Left kidney (tissue), 2 donors: Measurements from ENCODE around the gene PLPP4. TPM values are rescaled to one million over a fixed set of nuclear protein-coding genes. Genes with fewer than 3 reads are reported as not detected.

Source experiments
- DNase-seq: peaks from one replicate; pipeline ENCODE4 v3.0.0-alpha.2; 2013
- polyA plus RNA-seq: library from polyadenylated mRNA; unstranded; fragments of 120-200 nt; gene quantifications from one replicate; pipeline ENCODE4 v1.2.1, GENCODE V29; 2013; ENCODE audit not compliant: insufficient read length

Gene PLPP4
- polyA plus RNA-seq, 1 donor = 4.6 TPM

DNA sequence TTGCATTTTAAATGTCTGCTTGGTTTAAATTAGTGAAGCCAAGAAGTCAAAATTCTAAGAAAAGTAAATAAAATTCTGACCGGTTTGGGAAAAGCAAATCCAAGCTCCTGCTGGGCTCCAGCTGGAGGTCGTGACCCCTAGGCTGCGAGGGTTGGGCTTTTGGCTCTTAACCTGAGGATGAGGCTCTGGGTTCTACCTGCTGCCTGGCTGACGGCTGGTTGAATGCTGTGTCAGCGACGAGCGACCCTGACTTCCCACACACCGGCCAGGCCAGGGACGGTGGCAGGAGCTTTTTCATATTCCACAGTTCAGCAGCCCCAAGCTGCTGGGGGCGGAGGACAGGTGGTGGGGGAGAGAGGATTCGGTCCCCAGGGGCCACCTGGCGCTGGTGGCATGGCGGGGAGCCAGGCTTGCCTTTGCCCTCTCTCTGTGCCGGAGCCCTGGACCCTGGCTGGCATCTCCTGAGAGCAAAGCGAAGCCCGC, 843 bp upstream of the PLPP4 start:
- DNase-seq = no peak

DNA sequence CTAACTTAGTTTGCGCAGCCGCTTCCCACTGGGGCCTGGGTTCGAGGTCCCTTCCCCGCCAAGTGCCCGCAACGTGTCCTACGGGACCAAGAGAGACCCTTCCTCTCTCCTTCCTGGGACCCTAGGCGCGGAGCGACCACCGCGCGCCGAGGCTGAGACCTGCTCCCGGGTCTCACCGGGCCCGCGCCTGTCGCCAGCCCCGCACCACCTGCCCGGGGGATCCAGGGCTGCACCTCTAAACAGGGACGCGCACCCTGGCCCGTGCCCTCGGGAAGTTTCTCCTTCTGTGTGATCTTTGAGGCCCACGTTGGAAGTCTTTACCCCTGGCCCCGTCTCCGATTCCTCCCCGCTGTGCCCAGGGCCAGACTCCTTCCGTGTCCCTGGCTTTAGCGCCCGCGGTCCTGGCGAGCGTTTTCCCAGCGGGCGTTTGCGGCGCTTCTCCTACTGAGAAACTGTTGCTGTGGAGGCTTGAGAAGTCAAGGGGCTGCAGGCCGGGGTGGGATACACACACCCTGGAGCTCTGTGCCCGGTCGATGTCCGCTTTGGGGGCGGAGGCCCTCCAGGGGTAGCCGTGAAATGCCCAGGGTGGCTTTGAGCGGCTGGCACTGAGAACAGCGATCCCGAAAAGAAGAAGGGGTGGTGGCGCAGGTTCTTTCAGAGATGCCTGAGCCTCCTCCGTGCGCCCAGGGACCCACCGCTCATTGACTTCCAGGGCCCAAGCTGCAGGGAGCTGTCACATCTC, 575 bp downstream of the PLPP4 start:
- DNase-seq = no peak

GRCh38 chr10:120458432-120458831, 1.4 kb downstream of the PLPP4 start:
- no peak for DNase-seq

DNA sequence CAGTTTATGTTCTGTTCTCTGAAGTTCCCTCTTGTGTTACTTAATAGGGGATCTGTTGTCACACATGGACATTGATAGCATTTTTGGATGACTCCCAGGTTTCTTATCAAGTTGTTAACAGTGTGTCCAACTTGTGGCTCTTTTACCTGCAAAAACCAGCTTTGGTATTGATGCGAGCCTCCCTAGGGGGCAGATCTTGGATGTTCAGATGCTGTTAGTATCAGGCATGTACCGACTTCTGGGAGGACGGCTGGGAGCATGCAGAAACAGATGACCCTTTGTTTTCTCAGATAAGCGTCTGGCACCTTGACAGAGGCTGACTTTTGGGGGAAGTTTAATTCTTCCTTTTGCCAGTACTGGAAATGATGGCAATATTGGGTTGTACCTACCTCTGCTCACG, 2.2 kb downstream of the PLPP4 start:
- no peak for DNase-seq

DNA sequence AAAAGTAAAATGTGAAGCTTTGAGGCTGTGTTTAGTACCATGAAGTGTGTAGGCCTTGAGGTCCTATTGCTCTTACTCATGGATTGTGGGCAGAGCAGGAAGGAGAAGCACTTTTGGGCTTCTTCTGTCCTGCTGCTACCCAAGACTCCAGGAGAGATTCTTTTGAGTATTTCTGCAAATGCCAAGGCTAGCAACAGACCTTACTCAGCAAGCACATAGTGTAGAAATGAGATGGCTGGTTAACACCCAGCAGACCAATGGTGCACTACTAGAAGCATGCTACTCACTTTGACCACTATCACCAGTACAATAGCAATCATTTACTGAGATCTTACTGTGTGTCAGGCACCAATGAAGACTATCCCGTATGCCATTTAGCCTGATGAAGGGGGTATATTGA, 3.2 kb downstream of the PLPP4 start:
- no peak for DNase-seq

DNA sequence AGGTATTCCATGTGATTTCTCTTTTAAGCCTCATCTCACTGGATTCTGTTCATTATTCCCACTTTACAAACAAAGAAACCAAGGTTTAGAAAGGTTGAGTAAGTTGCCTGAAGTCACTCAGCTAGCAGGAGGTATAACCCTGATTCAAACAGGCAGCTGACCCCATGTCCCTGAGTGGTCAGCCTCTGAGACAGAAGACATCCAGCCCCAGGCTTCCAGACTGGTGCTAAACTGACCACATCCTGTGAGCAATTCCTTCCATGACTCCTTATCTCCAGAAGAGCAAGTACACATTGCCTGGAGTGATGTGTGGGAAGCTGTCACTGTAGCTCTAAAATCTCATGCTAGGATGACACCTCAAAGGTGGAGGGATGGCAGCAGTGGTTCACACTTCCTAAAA, 3.7 kb downstream of the PLPP4 start:
- DNase-seq = no peak

- no peak for DNase-seq
These were observed 5.1 kb downstream of the PLPP4 start for GRCh38 chr10:120462018-120462682.

- no peak for DNase-seq
These were observed 8.1 kb downstream of the PLPP4 start for GRCh38 chr10:120465138-120465537.

GRCh38 chr10:120466006-120466405, 9.0 kb downstream of the PLPP4 start:
- DNase-seq = no peak

GRCh38 chr10:120473593-120473992, 16.6 kb downstream of the PLPP4 start:
- no peak for DNase-seq

- DNase-seq = no peak
These were observed 17.9 kb downstream of the PLPP4 start for GRCh38 chr10:120474956-120475355.

DNA sequence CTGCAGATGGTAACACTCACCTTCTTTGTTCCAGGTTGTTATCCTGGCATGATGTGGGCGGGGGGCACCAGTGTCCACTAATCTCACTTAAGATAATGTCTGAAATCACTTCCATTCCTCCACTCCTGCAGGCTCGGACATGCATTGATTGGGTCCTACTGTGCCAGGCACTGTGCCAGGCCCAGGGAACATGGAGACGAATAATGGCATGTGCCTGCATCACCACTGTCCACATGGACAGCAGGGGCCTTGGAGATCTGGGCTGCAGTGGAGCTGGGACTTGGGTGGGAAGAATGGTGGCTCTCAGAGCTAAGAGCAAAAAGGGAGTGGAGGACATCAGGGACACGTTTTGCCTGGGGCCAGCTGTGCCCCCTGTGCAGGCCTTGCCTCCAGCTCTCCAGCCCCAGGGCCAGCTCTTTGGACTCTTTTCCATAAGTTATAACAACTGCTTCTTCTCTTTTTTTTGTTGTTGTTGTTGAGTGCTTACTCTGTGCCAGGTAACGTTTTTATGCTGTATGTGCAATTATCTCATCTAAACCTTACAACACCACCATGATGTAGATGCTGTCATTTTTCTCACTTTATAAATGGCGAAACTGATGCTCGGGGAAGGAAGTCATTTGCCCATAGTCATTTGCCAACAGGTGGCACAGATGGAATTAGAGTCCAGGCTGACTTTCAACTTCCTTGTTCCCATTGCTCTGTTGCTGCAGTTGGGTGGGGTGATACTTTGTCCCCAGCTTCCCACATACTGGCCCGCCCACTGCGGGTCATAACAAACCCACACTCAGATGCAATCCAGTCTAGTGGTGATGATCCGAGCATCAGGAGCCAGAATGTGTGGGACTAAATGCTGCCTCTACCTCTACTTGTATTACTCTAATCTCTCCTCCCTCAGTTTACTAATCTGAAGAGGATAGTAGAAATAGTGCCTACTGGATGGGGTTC, 19.1 kb downstream of the PLPP4 start:
- DNase-seq = no peak

DNA sequence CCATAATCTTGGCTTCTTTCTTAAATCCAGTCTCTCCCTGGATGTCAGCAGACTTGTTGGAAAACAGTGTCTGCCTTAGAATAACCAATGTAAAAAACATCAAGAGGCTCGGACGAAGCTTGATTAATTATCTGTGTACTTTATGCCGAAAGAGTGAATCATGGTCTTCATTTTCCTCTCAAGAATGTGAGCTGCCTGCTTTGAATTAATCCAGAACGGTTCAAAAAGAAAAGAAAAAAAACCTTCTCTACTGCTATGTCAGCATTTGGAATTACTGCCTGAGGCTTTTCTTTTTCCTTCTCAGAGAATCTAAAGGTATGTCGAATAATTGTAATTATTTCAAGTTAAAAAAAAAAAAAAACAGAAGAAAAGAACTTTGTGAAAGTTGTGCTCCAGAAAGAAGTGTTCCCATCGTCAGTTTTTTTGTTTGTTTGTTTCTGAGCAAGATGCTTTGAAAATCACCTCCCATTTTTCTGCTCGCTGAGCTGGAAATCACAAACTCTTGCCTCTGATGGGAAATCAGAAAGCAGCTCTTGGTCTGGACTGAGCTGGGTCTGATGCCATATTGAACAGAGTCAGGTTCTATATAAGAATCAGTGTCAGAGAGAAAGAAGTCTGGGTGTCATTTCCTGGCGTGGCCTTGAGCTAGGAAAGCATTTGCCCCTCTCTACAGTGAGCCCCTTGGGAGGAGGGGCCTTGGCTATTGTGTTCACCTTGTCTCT, 20.2 kb downstream of the PLPP4 start:
- DNase-seq = no peak

GRCh38 chr10:120477743-120478141, 20.7 kb downstream of the PLPP4 start:
- DNase-seq = no peak

DNA sequence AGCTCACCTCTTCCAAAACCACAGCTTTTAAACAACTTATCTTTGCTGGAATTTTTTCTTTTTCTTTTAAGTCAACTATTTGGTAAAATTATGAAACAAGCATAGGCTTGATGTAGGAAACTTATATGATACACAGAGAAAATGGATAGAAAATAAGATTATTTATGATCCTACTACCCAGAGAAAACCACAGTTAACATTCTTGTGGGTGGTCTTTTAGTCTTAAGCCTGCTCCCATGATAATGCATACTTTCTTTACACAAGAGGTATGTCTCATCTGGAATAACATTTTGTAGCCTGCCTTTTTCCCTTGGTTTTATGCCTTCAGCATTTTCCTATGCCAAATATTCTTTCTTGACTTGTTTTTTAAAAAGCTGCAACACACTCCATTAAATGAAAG, 21.4 kb downstream of the PLPP4 start:
- no peak for DNase-seq

DNA sequence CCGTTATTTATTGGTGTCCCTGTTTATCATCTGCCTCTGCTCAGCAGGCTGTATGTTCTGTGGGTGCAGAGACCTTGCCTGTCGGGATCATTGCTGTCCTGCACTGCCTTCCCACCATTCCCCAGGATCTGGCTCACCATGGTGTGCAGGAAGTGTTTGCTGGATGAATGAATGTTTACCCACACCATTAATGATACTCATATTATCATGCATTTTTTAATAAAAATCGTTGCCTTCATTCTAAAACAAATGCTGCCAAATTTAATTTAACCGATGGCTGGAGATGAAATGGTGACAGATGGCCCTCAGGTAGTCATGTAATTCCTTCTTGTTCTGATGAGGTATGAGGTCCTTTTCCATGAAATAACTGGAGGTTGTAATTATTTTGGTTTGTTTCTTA, 22.5 kb downstream of the PLPP4 start:
- DNase-seq = no peak

DNA sequence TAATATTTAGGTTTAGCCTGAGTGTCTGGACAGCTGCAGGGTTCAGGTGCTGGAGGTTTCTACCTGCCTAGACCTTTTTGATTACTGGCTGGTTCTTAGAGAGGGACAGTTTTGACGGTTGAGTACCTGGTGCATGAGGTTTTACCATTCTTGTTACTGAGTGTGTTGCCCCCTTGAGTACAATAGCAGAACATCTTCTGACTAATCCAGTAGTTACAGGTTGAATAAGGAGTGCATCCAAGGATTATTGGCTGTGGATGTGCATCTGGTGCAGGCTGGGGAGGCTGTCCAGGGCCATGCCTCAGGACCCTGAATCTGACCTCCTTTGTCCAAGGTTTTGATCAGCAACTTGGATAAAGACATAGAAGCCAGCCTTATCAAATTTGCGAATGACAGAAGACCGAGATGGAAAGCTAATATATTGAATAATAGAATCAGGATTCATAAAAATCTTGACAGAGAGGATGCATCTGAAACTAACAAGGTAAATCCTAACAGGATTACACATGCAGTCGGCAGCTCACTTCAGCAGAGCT, 23.1 kb downstream of the PLPP4 start:
- no peak for DNase-seq

GRCh38 chr10:120480848-120481247, 23.8 kb downstream of the PLPP4 start:
- DNase-seq = no peak

- DNase-seq = no peak
These were observed 26.0 kb downstream of the PLPP4 start for GRCh38 chr10:120483006-120483405.

GRCh38 chr10:120483651-120484301, 26.7 kb downstream of the PLPP4 start:
- no peak for DNase-seq

DNA sequence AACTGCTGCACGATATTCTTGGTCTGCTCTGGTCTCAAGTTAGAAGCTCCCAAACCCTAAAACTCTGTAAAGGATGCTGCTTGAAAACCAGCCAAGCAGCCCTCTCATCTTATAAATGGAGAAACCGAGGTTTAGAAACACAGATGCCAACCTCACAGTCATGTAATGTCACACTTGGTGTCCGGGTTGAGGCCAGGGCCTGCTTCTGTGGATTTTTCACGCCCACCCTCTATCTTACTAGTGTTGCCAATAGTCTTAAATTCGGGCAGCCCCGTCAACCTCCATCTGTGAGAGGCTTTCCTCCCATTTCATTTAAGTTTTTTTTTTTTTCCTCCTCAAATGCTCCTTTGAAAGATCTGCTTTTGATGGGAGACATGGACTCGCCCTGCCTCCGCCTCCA, 28.9 kb downstream of the PLPP4 start:
- DNase-seq = no peak
